K562 (cell line): ENCODE data around the gene GFOD2. TPM values are rescaled to one million over a fixed set of nuclear protein-coding genes. Genes with fewer than 3 reads are reported as not detected.

Source experiments
- ATAC-seq: fragments of 200-7000 bp; cut with Tn5 transposase; 3 replicates; pipeline ENCODE4 v1.9.1; 2020; ENCODE audit warnings: moderate library complexity
- BruUV-seq: library from RNA; stranded (reverse); fragments of 400-500 nt; replicated peaks from 2 replicates; lab custom pipeline; 2021; lab: Mats Ljungman, UMichigan
- CTCF ChIA-PET: fragments of 300-600 bp; formaldehyde crosslinking; extraction: SDS; loops from one replicate; lab custom pipeline; 2021; ENCODE audit warnings: low intra/inter-chr PET ratio; lab: Yijun Ruan, JAX
- POLR2A ChIA-PET: fragments of 300-600, 350-650 bp; sonication (Branson Sonifier 250); formaldehyde crosslinking; extraction: SDS; loops from one replicate; lab custom pipeline; 2021; ENCODE audit warnings: antibody characterized with exemption, inconsistent platforms; lab: Yijun Ruan, JAX
- DNase-seq, 4 experiments: peaks; one replicate each; pipeline versions ENCODE4 v3.0.0 to v3.0.0-alpha.2; 2011 to 2018; ENCODE audit warnings: low spot score in 3 of 4, mixed read lengths in 3 of 4; ENCODE audit errors: extremely low read depth in 1 of 4
- FAIRE-seq: peaks from 2 replicates; lab custom pipeline; 2011; peaks lifted over from hg19 to GRCh38; lab: Jason Lieb, UNC
- H2AFZ ChIP-seq: 2 replicates; pipeline ENCODE4 v1.6.0; 2011; ENCODE audit warnings: low read depth, low read length, control low read depth, inconsistent platforms
- H3K27ac ChIP-seq: fragments of 200-600 bp; 3 replicates; pipeline ENCODE4 v1.8.0; 2011; ENCODE audit warnings: low read depth, mild to moderate bottlenecking, control low read depth, inconsistent platforms, low read length, moderate library complexity, mixed read lengths; ENCODE audit errors: extremely low read depth
- H3K27me3 ChIP-seq, 2 experiments: fragments of 300-600 bp in 1 of 2; 2 replicates in 1 of 2; 3 replicates in 1 of 2; pipeline versions ENCODE4 v1.6.0 to v1.8.0; 2011; ENCODE audit warnings: inconsistent platforms in 2 of 2, low read length in 2 of 2, mild to moderate bottlenecking in 1 of 2, mixed read lengths in 1 of 2, moderate library complexity in 1 of 2; ENCODE audit not compliant: control insufficient read depth in 2 of 2, insufficient read depth in 2 of 2
- H3K36me3 ChIP-seq: fragments of 300-600 bp; 3 replicates; pipeline ENCODE4 v1.8.0; 2011; ENCODE audit warnings: mild to moderate bottlenecking, low read length, inconsistent platforms; ENCODE audit not compliant: control insufficient read depth, insufficient read depth
- H3K4me1 ChIP-seq, 2 experiments: fragments of 200-600 bp in 1 of 2; replicated peaks in 1 of 2; 2 replicates in 1 of 2; 3 replicates in 1 of 2; pipeline versions ENCODE4 v1.5.1 to v1.8.0; 2011; ENCODE audit warnings: inconsistent platforms in 2 of 2, low read length in 2 of 2, mild to moderate bottlenecking in 1 of 2, mixed read lengths in 1 of 2, moderate library complexity in 1 of 2; ENCODE audit not compliant: control insufficient read depth in 2 of 2, insufficient read depth in 2 of 2
- H3K4me2 ChIP-seq: 2 replicates; pipeline ENCODE4 v1.6.1; 2011; ENCODE audit warnings: low read length, control low read depth, inconsistent platforms, mixed read lengths; ENCODE audit not compliant: insufficient read depth
- H3K4me3 ChIP-seq: fragments of 200-600 bp; sonication (generic), shearing (Covaris generic); 2 replicates; pipeline ENCODE4 v1.5.1; 2016; ENCODE audit warnings: control low read depth, inconsistent platforms
- H3K79me2 ChIP-seq: fragments of 200-600 bp; 3 replicates; pipeline ENCODE4 v1.8.0; 2011; ENCODE audit warnings: low read length, inconsistent platforms; ENCODE audit not compliant: control insufficient read depth, insufficient read depth
- H3K9ac ChIP-seq, 2 experiments: 2 replicates each; pipeline versions ENCODE4 v1.6.0 to v1.6.1; 2011; ENCODE audit warnings: low read depth in 2 of 2, low read length in 2 of 2, control low read depth in 1 of 2, inconsistent platforms in 1 of 2, mild to moderate bottlenecking in 1 of 2, mixed read lengths in 1 of 2; ENCODE audit not compliant: insufficient read depth in 1 of 2
- H3K9me1 ChIP-seq: one replicate; pipeline ENCODE4 v1.6.0; 2011; ENCODE audit warnings: inconsistent platforms, mild to moderate bottlenecking, low read length, moderate library complexity; ENCODE audit not compliant: control insufficient read depth, insufficient read depth
- H3K9me3 ChIP-seq: replicated peaks from 2 replicates; pipeline ENCODE4 v1.5.1; 2011; ENCODE audit warnings: low read depth, low read length, inconsistent platforms; ENCODE audit not compliant: control insufficient read depth, insufficient read depth
- H4K20me1 ChIP-seq: replicated peaks from 2 replicates; pipeline ENCODE4 v1.6.1; 2011; ENCODE audit warnings: low read length, inconsistent platforms, mixed read lengths; ENCODE audit not compliant: control insufficient read depth, insufficient read depth
- ARID2 ChIP-seq: fragments of 450-650 bp; IDR thresholded peaks from 2 replicates; pipeline ENCODE4 v1.6.1; 2017; ENCODE audit warnings: antibody characterized with exemption, mild to moderate bottlenecking
- CTBP1 ChIP-seq: fragments of 450-650 bp; IDR thresholded peaks from 2 replicates; pipeline ENCODE4 v1.6.1; 2016; ENCODE audit warnings: borderline replicate concordance
- ESRRA ChIP-seq: fragments of 450-650 bp; IDR thresholded peaks from 2 replicates; pipeline ENCODE4 v1.6.1; 2014; ENCODE audit warnings: low read depth, mild to moderate bottlenecking, moderate library complexity, borderline replicate concordance
- HOMEZ ChIP-seq: fragments of 250-450 bp; sonication (Bioruptor Pico); IDR thresholded peaks from 2 replicates; pipeline ENCODE4 v1.4.0; 2020; ENCODE audit warnings: mild to moderate bottlenecking, moderate library complexity
- MYC ChIP-seq, 2 experiments: fragments of 250-450 bp in 1 of 2; sonication (Bioruptor Pico) in 1 of 2; IDR thresholded peaks; 2 replicates each; pipeline versions ENCODE4 v1.5.1 to v1.6.1; 2012 to 2021; ENCODE audit warnings: low read depth in 2 of 2, borderline replicate concordance in 1 of 2, improper control_type of control experiment in 1 of 2, low read length in 1 of 2, mild to moderate bottlenecking in 1 of 2, moderate library complexity in 1 of 2
- REST ChIP-seq, 2 experiments: fragments of 450-650 bp; formaldehyde crosslinking in 1 of 2; IDR thresholded peaks; 2 replicates each; pipeline versions ENCODE4 v1.4.0 to v1.6.1; 2014 to 2020; ENCODE audit warnings: mild to moderate bottlenecking in 2 of 2, borderline replicate concordance in 1 of 2, low read depth in 1 of 2
- SMARCA5 ChIP-seq: fragments of 450-650 bp; IDR thresholded peaks from 2 replicates; pipeline ENCODE4 v1.6.1; 2016
- STAG1 ChIP-seq: sonication (generic); formaldehyde crosslinking; IDR thresholded peaks from 2 replicates; pipeline ENCODE4 v1.5.0; 2020; ENCODE audit warnings: missing genetic modification reagents, borderline replicate concordance
- ZNF212 ChIP-seq: fragments of 450-650 bp; formaldehyde crosslinking; IDR thresholded peaks from 2 replicates; pipeline ENCODE4 v1.4.0; 2020; ENCODE audit warnings: mild to moderate bottlenecking
- WGBS: fragments of 100-300 bp; shearing (Covaris generic); methylation state at CpG from one replicate; pipeline ENCODE4 v1.1.6; 2016; ENCODE audit warnings: low coverage, mixed read lengths; ENCODE audit not compliant: insufficient coverage; ENCODE audit errors: missing lambda C conversion rate; 5-methylcytosine and 5-hydroxymethylcytosine counted together
- in situ Hi-C: fragments of 300-500 bp; cut with MboI; formaldehyde crosslinking; loops from 4 replicates; pipeline ENCODE4 v1.15.0; 2018; ENCODE audit warnings: inconsistent platforms, mixed read lengths
- intact Hi-C: fragments of 100-400 bp; cut with micrococcal nuclease; formaldehyde crosslinking; loops from 2 replicates; pipeline ENCODE4 v1.14.2; 2022
- polyA plus RNA-seq, 8 experiments: library from polyadenylated mRNA; depleted of rRNA in 4 of 8; stranded (reverse) in 5 of 8; unstranded in 3 of 8; fragments of >200 nt; fragmentation: Nextera tagmentation in 2 of 8; fragmentation: Illumina TruSeq in 1 of 8; extraction: Ambion mirVana in 2 of 8; extraction: Trizol in 1 of 8; gene quantifications; 2 replicates each; pipeline versions ENCODE4 v1.2.1 to v1.2.3, GENCODE V29; 2011 to 2014; ENCODE audit warnings: inconsistent platforms in 1 of 8, missing spikeins in 1 of 8
- total RNA-seq, 7 experiments: library from RNA; depleted of rRNA in 6 of 7; stranded (reverse); fragments of >200 nt in 6 of 7; fragmentation: Illumina TruSeq in 2 of 7; extraction: Trizol in 2 of 7; gene quantifications; 2 replicates each; pipeline versions ENCODE4 v1.2.1 to v1.2.3, GENCODE V29; 2011 to 2021; ENCODE audit warnings: low replicate concordance in 1 of 7

Gene GFOD2
- total and polyA plus RNA-seq, 9 of the 15 experiments (the other 6 are each of a cell fraction or from before 2014, with no cell fraction given): 1.9 to 15.8 (median 11.1) TPM

GRCh38 chr16:67672739-67673662, 46.1 kb downstream of the GFOD2 start:
- Histone ChIP-seq H3K79me2 (no peaks in the 10 kb centered on the region), H3K27me3 (no peaks in the 10 kb centered on the region), H2AFZ (no peak overlapping the region), H4K20me1 (no peaks in the 10 kb centered on the region), H3K4me1 (peaks cover 0 to 10% of the 10 kb centered on the region in 2 experiments; a peak in 3 of 5 replicates), H3K4me3 (no peak overlapping the region), H3K9ac (no peak overlapping the region), H3K4me2 (no peak overlapping the region), H3K36me3 (no peaks in the 10 kb centered on the region), H3K9me1 (no peaks in the 10 kb centered on the region), H3K9me3 (no peaks in the 10 kb centered on the region), H3K27ac (no peak overlapping the region)
- ChIA-PET POLR2A (interaction anchor here (0.5 to 1.4 kb wide), 9 partner anchors 10 to 693 kb away, joined by 3 to 4 read pairs (median 3); no protein-coding TSS in a partner anchor), CTCF (interaction anchor here (0.6 to 2.2 kb wide), 9 partner anchors 144 to 1195 kb away, joined by 3 to 31 read pairs (median 4); no protein-coding TSS in a partner anchor)
- in situ Hi-C loops (loop anchor here (10.0 kb wide), 1 partner anchor 372 kb away; no protein-coding TSS in a partner anchor), intact Hi-C loops (loop anchor here (2.0 to 5.0 kb wide), 3 partner anchors 134 to 369 kb away; partner anchors contain the start of genes RANBP10 and TSNAXIP1)
- ATAC-seq (peak; percentile 82), DNase-seq (peak; percentile 77 to 83 (median 80)), FAIRE-seq (peak; percentile 97)
- 43% methylated on average over 12 of the region's 13 CpGs for WGBS
- no TSS peak for BruUV-seq
- TF ChIP-seq ARID2 (peak; percentile 69), SMARCA5 (no peak), ZNF212 (CRISPR knock-in tag) (no peak), HOMEZ (0 out of 2 replicates have a peak, but pooled peaks have one; percentile 57), MYC (IDR thresholded peaks at IDR 0.05; ENCODE audit: low read depth, low read length) (0 out of 2 replicates have a peak, but pooled peaks have one; percentile 19), MYC (CRISPR knock-in tag; IDR thresholded peaks at IDR 0.05; ENCODE audit: borderline replicate concordance, low read depth) (no peak), ESRRA (0 out of 2 replicates have a peak, but pooled peaks have one; percentile 20), CTBP1 (0 out of 2 replicates have a peak, but pooled peaks have one; percentile 17), REST (IDR thresholded peaks at IDR 0.05; ENCODE audit: borderline replicate concordance) (peak; percentile 83; the same call in 1 of the 2 replicates), REST (CRISPR knock-in tag; IDR thresholded peaks at IDR 0.05; ENCODE audit: low read depth) (no peak), STAG1 (CRISPR knock-in tag) (peak; percentile 90)
